GM18519 (cell line): ENCODE data around the gene PUS1.

Experiments
- ATAC-seq: cut with Tn5 transposase; IDR thresholded peaks from one replicate; pipeline ENCODE4 v1.9.1; 2021; ENCODE audit warnings: mild to moderate bottlenecking, moderate library complexity; ENCODE audit not compliant: unreplicated experiment, low FRiP score

Gene PUS1

GRCh38 chr12:131902332-131903241, 26.5 kb upstream of the PUS1 start:
- ATAC-seq, result no peak

DNA sequence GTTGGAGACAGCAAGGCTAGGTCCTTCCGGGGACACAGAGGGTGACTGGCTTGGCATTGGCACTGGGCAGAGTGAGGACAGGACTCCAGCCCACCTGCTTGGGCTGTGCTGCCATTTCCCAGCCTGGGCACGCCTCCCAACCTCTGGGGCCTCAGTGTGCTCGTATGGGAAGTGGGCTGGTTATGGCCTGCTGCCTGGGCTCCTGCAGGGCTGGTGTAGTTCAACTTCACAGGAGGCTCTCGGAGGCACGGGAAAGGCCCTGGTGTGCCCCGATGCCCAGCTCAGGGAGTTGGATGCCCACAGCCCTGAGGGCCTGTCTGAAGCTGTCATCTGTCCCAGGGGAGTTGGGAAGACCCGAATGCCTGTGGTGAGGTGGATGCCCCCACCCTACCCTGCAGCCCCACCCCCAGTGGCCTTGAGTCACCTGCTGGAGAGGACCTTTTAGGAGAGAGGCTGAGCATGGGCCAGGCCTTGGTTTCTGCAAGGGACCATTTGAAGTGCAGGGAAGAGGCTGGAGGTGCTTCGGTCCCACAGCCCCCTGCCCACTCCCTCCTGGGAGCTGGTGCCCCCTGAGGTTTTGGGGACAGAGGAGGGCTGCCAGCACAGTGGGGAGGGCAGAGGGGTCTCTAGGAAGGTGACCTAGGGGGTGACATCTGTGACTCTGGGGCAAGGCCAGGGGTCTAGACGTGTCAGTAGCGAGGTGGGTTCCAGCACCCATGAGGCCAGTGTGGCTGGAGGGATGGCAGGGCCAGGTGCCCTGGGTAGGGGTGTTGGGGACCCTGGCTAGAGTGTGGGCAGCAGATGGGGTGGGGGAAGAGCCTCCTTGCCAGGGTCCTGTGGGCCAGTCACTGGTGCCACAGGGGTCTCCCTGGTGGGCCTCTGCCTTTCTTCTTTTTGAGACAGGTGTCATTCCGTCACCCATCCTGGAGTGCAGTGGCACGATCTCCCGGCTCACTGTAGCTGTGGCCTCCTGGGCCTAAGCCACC, 25.5 kb upstream of the PUS1 start:
- ATAC-seq, result no peak

- no peak for ATAC-seq
These were observed 24.7 kb upstream of the PUS1 start for GRCh38 chr12:131904346-131904745.

- ATAC-seq, result no peak
These were observed 23.9 kb upstream of the PUS1 start for GRCh38 chr12:131905081-131905629.

DNA sequence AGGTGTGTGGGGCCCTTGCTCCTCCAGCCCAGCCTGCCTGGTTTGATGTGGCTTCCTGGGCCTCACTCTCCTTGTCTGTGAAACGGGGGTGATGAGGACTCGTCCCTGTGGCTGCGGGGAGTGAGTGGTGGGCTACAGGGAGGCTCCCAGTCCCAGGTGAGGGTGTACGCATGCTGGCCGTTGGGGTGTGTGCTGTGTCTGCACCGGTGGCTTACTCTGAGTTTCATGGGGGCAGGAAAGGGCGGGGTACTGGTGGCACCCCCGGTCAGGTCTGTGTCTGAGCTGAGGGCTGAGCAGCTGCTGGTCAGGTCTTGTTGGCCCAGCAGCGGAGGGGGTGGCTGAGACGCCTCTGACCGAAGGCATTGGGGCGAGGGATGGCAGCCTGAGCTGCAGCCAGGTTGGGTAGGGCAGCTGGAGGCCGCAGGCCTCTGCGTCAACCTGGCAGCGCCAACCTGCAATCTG, 23.4 kb upstream of the PUS1 start:
- no peak for ATAC-seq

GRCh38 chr12:131907379-131908091, 21.5 kb upstream of the PUS1 start:
- ATAC-seq, result no peak

GRCh38 chr12:131908092-131909080, 20.7 kb upstream of the PUS1 start:
- no peak for ATAC-seq

GRCh38 chr12:131909081-131909751, 19.9 kb upstream of the PUS1 start:
- ATAC-seq, result no peak

DNA sequence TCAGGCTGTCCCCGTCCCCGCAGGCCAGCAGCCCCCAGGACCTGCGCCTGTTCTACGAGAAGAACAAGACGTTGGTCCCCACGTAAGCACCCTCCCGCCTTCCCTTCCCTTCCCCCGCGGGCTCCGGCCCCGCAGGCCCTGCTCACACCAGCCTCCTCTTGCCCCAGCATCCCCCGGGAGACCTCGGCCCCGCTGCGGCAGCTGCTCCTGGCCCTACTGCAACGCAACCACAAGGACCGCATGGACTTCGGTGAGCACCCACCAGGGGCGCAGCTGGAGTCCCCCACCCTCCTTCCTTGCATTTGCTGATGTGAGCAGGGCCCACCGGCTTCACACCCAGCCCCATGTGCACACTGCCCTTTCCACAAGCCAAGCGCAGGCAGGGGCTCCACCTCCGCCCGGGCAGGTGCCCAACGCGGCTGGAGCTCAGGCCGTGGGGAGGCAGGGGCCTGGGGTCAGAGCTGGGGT, 19.3 kb upstream of the PUS1 start:
- ATAC-seq, result no peak

DNA sequence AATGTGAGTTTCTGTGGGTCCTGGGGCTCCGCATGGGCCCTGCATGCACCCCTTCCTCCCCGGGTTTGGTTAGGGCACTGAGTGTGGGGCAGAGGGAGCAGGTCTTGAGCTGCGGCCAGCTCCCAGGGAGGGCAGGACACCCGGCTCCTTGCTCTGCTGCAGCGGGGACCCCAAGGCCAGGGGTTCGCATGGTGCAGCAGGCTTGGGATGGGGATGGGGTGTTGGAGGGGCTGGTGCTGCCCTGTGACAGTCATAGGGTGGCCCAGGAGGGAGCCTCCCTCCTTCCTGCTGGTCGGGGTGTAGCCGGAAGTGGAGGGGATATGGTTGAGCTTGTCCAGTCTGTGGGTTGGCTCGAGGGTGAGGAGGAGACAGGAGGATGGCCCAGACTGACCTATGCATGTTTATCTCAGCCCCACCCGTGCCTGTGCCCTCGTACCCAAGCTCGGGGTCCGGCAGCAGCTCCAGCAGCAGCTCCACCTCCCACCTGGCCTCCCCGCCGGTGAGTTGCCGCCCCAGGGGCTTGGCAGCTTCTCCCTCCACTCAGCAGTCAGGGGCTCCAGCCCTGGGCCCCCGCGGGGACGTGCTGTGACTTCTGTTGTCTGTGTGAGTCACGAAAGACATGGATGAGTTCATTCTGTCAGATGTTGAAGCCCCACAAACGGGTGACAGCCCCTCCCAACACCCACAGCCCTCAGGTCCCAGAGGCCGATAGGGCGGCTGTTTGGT, 18.6 kb upstream of the PUS1 start:
- ATAC-seq, result no peak

DNA sequence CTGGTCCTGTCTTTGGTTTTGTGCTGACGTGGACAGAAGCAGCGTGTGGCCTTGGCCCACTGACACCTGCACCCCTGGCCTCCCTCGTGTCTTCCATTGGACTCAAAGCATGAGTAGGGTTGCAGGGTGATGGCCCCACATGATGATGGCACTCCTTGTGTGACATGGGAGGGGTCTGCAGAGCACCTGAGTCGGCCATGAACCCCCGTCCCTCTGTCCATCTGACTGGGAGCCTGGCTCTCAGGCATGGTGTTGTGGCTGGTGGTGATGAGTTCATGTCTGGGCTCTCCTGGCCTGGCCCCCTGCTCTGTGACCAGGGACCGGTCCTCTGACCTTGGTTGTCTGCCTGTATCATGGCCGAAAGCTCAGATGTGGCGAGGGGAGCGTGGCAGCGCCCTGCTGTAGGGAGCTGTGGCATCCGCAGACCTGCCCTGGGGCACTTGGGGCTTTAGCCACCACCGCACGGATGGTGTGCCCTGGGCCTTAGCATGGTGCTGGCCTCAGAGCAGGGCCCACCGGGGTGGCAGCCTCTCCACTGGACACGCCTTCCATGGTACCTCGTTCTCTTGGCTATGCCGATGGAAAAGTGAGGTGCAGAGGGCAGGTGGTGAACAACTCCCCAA, 17.9 kb upstream of the PUS1 start:
- ATAC-seq, result no peak

DNA sequence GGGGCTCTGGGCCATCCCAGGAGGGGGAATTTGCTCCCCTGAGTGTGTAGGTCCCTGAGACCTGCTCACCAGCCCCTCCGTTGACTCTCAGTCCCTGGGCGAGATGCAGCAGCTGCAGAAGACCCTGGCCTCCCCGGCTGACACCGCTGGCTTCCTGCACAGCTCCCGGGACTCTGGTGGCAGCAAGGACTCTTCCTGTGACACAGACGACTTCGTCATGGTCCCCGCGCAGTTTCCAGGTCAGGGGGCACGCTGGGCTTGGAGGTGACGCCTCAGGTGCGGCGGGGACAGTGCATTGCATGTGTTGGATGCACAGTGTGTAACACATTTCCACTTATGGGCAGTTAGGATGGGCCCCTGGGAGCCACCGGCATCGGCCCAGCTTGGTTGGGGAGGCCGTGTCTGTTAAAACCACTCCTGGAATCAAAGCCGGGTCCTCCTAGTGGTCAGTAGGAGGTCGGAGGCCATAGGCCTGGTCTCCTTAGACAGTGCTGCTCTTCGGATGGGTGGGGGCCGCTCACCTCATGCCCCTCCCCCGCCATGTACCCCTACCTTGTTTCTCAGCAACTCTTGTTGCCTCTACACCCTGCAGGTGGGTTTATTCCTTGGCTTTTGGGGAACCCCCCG, 17.1 kb upstream of the PUS1 start:
- ATAC-seq, result no peak

GRCh38 chr12:131912518-131913274, 16.4 kb upstream of the PUS1 start:
- no peak for ATAC-seq

DNA sequence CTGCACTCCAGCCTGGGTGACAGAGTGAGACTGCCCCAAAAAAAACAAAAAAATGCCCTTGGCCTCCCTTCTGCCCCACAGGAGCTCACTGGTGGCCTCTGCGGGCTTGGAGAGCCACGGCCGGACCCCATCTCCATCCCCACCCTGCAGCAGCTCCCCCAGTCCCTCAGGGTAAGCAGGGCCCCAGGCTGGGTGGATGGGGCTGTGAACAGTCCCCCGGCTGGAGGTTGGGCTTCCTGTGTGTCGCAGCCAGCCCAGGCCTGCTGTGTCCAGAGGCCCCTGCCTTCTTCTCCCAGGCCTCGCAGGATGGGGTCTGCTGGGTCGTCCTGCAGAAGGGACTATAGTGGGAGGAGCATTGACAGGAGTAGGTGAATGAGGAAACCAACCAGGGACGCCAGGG, 15.4 kb upstream of the PUS1 start:
- no peak for ATAC-seq

DNA sequence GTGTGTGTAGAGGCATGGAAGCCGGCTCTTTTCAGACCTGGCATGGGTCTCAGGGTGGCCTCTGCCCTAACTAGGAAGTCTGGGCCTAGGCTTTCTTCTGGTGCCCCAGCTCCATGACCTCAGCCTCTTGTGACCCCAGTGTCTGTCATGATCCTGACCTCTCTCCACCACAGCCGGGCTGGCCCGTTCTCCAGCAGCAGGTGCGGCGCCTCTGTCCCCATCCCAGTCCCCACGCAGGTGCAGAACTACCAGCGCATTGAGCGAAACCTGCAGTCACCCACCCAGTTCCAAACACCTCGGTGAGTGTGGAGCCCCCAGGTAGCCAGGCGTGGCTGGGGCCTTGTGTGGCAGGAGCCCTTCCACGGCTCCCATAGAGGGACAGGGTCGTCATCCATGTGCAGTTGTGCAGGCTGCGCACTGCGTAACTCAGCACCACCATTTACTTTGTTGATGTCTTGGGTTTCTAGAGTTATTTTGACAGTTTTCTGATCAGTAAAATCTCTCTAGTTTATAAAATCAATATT, 14.8 kb upstream of the PUS1 start:
- no peak for ATAC-seq
